Dorsolateral prefrontal cortex (tissue), 118 donors: ENCODE measurements around the gene CSNK2A1. TPM values are rescaled to one million over a fixed set of nuclear protein-coding genes. Genes with fewer than 3 reads are reported as not detected.

ENCODE experiments used
- total RNA-seq, 120 experiments: library from RNA; stranded (reverse); gene quantifications; one replicate each; pipeline versions ENCODE4 v1.2.3 to v1.2.4, GENCODE V29; 2022

Gene CSNK2A1
- total RNA-seq, 120 experiments from 2014 or later, result 89.8 to 145 (median 121) TPM

Other genes with a start within 250 kb of the CSNK2A1 start
- 10 to 100 TPM in 119 of 120 experiments, 1 to 10 TPM in 1; 9.8 to 20.7 (median 14.3) TPM for gene ZCCHC3, start 246.2 kb downstream of the CSNK2A1 start, total RNA-seq
- 10 to 100 TPM in 119 of 120 experiments, 1 to 10 TPM in 1; 9.9 to 24.9 (median 16.7) TPM for gene SOX12, start 218.2 kb downstream of the CSNK2A1 start, total RNA-seq
- 100 to 1,000 TPM in 114 of 120 experiments, 10 to 100 TPM in 6; 80.4 to 268 (median 159) TPM for gene NRSN2, start 196.7 kb downstream of the CSNK2A1 start, total RNA-seq
- 1 to 10 TPM in 119 of 120 experiments, under 1 TPM in 1; 0.77 to 7.6 (median 3.4) TPM for gene TRIB3, start 163.0 kb downstream of the CSNK2A1 start, total RNA-seq
- 10 to 100 TPM; 36.6 to 92.7 (median 62.0) TPM for gene RBCK1, start 135.5 kb downstream of the CSNK2A1 start, total RNA-seq
- gene TBC1D20, start 81.3 kb downstream of the CSNK2A1 start, total RNA-seq, result 10 to 100 TPM; 29.0 to 51.1 (median 39.1) TPM
- 1 to 10 TPM in 22 of 120 experiments, under 1 TPM in 81, not detected in 17; 0.18 to 2.2 (median 0.69) TPM for gene TCF15, start 66.5 kb upstream of the CSNK2A1 start, total RNA-seq
- 10 to 100 TPM; 14.4 to 47.4 (median 30.2) TPM for gene SRXN1, start 109.4 kb upstream of the CSNK2A1 start, total RNA-seq
- gene SCRT2, start 132.0 kb upstream of the CSNK2A1 start, total RNA-seq, result 1 to 10 TPM in 114 of 120 experiments, under 1 TPM in 6; 0.60 to 6.8 (median 2.2) TPM
- 10 to 100 TPM in 15 of 120 experiments, 1 to 10 TPM in 103, under 1 TPM in 2; 0.66 to 16.3 (median 6.5) TPM for gene SLC52A3, start 224.7 kb upstream of the CSNK2A1 start, total RNA-seq